SHP77 (cell line): ENCODE measurements around the gene PCNP.
"Not testable (repeated sequence)": the region's sequence is repeated elsewhere in the genome, so short reads cannot be mapped to it uniquely, and the experiment has no call there.

ENCODE experiments used
- DNase-seq, 2 experiments: peaks; one replicate each; lab custom pipeline; 2025; lab: John Stamatoyannopoulos, UW

Gene PCNP

GRCh38 chr3:101567528-101568317 lies 6.3 kb upstream of the PCNP start:
- DNase-seq = no peak

GRCh38 chr3:101571028-101571895 lies 2.7 kb upstream of the PCNP start:
- no peak for DNase-seq

GRCh38 chr3:101574388-101575112 lies 570 bp downstream of the PCNP start:
- DNase-seq = peak; percentile 54 to 63

- no peak for DNase-seq
These were observed 3.3 kb downstream of the PCNP start for GRCh38 chr3:101577286-101577685.

- no peak for DNase-seq
These were observed 14.6 kb downstream of the PCNP start for GRCh38 chr3:101588616-101589015.

- no peak for DNase-seq
These were observed 17.1 kb downstream of the PCNP start for GRCh38 chr3:101591071-101591470.

GRCh38 chr3:101602731-101603130 lies 28.8 kb downstream of the PCNP start:
- DNase-seq = no peak

GRCh38 chr3:101603184-101603583 lies 29.2 kb downstream of the PCNP start:
- no peak for DNase-seq

GRCh38 chr3:101605398-101605797 lies 31.4 kb downstream of the PCNP start:
- not testable (repeated sequence) for DNase-seq

GRCh38 chr3:101611023-101611422 lies 37.0 kb downstream of the PCNP start:
- no peak for DNase-seq

- DNase-seq = not testable (repeated sequence)
These were observed 39.0 kb downstream of the PCNP start for GRCh38 chr3:101613014-101613413.

GRCh38 chr3:101615525-101615924 lies 41.5 kb downstream of the PCNP start:
- no peak for DNase-seq

- DNase-seq = no peak
These were observed 43.5 kb downstream of the PCNP start for GRCh38 chr3:101617478-101617877.

GRCh38 chr3:101618726-101619125 lies 44.7 kb downstream of the PCNP start:
- no peak for DNase-seq

GRCh38 chr3:101619734-101620133 lies 45.8 kb downstream of the PCNP start:
- DNase-seq = no peak

- no peak for DNase-seq
These were observed 49.7 kb downstream of the PCNP start for GRCh38 chr3:101623656-101624055.

- DNase-seq = no peak
These were observed 50.9 kb downstream of the PCNP start for GRCh38 chr3:101624857-101625256.

GRCh38 chr3:101625879-101626278 lies 51.9 kb downstream of the PCNP start:
- DNase-seq = no peak

- no peak for DNase-seq
These were observed 55.2 kb downstream of the PCNP start for GRCh38 chr3:101629219-101629618.

GRCh38 chr3:101631098-101631796 lies 57.3 kb downstream of the PCNP start:
- DNase-seq = no peak

- not testable (repeated sequence) for DNase-seq
These were observed 58.0 kb downstream of the PCNP start for GRCh38 chr3:101631959-101632358.

- DNase-seq = no peak
These were observed 58.6 kb downstream of the PCNP start for GRCh38 chr3:101632586-101632985.
